IPS-18c (cell line): Measurements from ENCODE around the gene PCED1A.
A peak's percentile ranks its signal among the peaks of the same experiment; 100 is the strongest.

ENCODE experiments used
- H3K4me3 ChIP-seq: 2 replicates; pipeline ENCODE4 v1.7.0; 2013; ENCODE audit warnings: low read depth, mild to moderate bottlenecking, low read length, moderate library complexity; ENCODE audit not compliant: insufficient read depth
- H3K9me3 ChIP-seq: one replicate; pipeline ENCODE4 v1.6.1; 2013; ENCODE audit warnings: mild to moderate bottlenecking, low read length, moderate library complexity; ENCODE audit not compliant: control insufficient read depth, insufficient read depth

PCED1A gene, protein sequence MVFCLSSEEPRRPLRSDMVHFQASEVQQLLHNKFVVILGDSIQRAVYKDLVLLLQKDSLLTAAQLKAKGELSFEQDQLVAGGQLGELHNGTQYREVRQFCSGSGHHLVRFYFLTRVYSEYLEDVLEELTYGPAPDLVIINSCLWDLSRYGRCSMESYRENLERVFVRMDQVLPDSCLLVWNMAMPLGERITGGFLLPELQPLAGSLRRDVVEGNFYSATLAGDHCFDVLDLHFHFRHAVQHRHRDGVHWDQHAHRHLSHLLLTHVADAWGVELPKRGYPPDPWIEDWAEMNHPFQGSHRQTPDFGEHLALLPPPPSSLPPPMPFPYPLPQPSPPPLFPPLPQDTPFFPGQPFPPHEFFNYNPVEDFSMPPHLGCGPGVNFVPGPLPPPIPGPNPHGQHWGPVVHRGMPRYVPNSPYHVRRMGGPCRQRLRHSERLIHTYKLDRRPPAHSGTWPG

DNA sequence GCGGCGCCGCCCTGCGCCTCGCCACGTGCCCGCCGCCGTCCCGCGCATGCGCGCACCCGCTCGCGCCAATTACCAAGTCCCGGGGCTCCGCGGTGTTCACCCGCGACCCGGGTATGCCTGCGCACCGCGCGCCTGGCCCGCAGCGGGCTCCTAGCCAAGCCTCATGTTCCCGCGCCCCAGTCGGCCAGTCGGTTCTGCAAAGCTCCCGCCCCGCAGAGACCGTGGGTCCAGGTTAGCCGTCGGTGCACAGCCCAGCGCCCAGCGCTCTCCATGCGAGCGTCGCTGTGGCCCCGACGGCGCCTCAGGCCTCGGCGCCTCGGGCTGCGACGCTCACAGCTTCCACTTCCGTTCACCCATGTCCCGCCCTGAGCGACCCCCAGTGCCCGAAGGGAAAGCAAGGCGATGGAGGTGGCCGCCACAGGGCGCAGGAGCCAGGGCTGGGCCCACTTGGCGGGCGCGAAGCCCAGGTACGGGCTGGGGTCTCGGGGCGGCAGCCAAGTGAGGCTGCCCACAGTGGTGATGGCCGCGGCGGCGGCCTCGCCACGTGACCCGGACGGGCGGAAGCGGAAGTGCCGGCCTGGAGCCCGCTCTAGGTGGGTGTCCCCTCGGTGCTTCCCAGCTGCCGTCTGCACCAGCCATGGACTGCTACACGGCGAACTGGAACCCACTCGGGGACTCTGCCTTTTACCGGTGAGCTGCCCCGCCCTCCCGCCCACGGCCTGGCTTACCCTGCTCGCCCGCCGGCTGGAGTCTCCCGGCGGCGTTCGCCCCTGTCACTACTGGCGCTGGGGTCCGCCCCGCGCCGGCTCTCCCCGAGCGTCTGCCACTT lies at the start of gene PCED1A, which contains the start of gene VPS16:
TSS of gene PCED1A (minus strand) at position 518 of the 829 bp plus-strand sequence. CDS start 743 bp downstream, outside the sequence.
TSS of gene VPS16 (plus strand) at position 608 of the 829 bp plus-strand sequence. CDS start at position 638, 30 bp downstream.
- no peaks in the 10 kb centered on the region for H3K9me3 ChIP-seq

DNA sequence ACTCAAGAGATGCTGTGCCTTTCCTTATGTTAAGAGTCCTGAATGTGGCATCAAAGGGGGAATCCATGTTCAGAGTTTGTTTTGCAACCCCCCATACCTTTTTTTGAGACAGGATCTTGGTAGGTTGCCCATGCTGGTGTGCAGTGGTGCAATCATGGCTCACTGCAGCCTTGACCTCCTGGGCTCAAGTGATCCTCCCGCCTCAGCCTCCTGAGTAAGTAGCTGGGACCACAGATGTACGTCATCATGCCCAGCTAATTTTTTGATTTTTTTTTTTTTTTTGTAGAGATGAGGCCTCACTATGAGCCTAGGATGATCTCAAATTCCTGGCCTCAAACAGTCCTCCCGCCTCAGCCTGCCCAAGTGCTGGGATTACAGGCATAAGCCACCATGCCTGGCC lies 49.3 kb upstream of the PCED1A start:
- no peaks in the 10 kb centered on the region for H3K9me3 ChIP-seq

More for the DNA sequence above, at the start of gene PCED1A, which contains the start of gene VPS16:
- H3K4me3 ChIP-seq = peak within 1 kb of the TSS; percentile 66

DNA sequence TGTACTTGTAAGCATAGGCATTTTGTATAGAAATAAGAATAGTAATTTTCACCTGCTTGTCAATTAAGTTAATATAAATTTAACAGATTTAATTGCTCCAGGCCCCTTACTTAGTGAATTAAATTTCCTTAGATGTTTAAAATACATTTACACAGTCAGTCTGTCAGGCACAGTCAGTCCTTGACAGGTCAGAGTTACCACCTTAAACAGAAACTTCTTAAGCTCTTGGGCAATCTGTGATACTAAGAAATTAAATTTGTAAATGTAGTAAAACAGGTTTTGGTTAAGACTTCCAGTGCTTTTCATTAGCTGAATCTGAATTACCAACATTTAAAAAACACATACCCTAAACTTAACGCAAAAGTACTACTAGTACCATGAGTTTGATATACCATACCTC lies 48.8 kb upstream of the PCED1A start:
- H3K9me3 ChIP-seq = no peaks in the 10 kb centered on the region
- H3K4me3 ChIP-seq = no peak overlapping the region

More for the DNA sequence above, 49.3 kb upstream of the PCED1A start:
- no peak overlapping the region for H3K4me3 ChIP-seq

DNA sequence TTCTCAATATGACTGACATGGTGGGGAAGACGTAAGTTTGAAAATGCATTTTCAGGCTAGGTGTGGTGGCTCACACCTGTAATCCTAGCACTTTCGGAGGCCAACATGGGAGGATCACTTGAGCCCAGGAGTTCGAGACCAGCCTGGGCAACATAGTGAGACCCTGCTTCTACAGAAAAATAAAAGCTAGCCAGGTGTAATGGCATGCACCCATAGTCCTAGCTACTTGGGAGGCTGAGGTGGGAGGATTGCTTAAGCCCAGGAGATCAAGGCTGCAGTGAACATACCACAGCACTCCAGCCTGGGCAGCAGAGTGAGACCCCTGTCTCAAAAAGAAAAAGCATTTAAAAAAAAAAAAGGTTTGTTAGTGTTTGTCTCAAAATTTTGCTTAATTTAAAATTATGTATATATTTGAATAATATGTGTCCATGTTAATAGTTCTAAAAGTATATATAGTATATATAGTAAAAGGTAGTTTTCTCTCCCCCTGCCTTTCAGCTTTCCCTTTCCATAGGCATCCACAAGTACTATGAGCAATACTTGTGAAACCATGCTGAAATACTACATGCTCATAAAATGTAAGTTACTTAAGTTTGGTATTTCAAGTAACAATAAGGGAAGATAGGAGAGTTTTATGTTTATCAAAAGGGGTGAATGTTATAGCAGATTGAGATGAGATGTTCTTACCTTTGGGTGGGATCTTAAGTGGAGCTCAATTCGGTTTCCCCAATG lies 47.9 kb upstream of the PCED1A start:
- Histone ChIP-seq H3K4me3 (no peak overlapping the region), H3K9me3 (no peaks in the 10 kb centered on the region)

DNA sequence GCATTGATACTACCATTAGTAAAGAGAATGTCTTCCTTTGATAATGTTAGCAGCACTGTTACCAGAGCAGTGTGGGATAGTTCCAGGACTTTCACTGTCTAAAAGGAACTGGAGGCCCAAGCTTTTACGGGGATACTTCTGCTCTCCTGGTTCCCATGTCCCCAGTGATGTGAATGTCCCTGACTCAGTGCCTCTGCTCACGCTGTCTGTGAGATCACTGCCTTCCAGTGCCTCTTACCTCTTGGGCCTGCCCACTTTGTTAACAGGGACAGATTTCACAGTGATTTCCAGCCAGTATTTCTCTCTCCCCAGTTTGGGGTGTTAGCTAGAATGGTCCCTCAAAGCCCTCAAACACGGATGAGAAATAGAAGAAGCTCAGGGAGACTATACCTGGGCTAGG lies 47.3 kb upstream of the PCED1A start:
- H3K9me3 ChIP-seq = no peaks in the 10 kb centered on the region
- no peak overlapping the region for H3K4me3 ChIP-seq

DNA sequence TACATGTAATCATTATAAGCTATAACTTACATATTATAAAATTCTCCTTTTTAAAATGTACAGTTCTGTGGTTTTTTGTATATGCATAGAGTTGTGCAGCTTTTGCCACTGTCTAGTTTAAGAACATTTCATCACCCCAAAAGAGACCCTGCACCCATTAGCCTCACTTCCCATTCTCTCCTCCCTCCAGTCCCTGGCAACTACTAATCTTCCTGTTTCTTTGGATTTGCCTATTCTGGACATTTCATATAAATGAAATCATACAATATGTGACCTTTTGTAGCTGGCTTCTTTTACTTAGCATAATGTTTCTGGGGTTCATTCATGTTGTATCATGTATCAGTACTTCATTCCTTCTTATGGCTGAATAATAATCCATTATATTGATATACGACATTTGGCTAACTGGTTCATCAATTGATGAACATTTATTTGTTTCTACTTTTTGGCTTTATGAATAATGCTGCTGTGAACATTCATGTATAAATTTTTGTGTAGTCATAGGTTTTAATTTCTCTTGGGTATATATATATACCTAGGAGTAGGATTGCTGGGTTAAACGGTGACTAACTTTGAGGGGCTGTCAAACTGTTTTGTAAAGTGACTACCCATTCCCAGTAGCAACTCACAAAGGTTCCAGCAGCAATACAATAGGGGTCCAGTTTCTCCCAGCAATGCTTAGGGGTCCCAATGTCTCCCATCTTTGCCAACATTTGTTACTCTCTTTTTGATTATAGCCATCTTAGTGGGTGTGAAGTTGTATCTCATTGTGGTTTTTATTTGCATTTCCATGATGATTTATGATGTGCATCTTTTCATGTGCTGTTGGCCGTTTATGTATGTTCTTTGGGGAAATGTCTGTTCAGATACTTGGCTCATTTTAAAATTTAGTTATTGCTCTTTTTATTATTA lies 43.5 kb upstream of the PCED1A start:
- H3K4me3 ChIP-seq = no peak overlapping the region

DNA sequence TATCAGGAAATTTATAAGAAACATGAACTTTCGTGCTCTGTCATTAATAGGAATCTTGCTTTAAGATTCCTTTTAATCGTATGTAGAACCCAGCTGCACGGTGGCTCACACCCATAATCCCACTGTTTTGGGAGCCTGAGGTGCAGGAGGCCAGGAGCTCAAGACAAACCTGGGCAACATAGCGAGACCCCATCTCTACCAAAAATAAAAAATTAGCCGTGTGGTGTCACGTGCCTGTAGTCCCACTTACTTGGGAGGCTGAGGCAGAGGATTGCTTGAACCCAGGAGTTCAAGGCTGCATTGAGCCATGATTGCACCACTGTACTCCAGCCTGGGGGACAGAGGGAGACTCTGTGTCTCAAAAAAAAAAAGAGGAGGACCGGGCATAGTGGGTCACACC lies 40.2 kb upstream of the PCED1A start:
- no peaks in the 10 kb centered on the region for H3K9me3 ChIP-seq

More for the DNA sequence above, 43.5 kb upstream of the PCED1A start:
- H3K9me3 ChIP-seq = no peaks in the 10 kb centered on the region

DNA sequence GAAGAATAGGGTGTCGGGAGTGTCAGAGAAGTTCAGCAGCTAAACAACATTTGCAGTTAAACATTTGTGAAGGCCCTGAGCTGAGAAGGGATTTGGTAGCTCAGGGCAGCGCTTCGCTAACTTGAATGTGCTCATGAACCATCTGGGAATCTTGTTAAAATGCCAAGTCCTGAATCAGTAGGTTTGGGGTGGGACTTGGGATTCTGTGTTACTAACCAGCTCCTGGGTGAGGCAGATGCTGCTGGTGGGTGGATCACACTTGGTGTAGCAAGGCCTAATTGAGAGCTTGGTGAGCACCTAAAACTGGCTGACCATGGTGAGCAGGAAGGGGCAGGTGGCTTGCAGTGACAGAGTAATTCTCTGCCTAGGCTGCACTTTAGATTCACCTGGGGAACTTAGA lies 38.7 kb upstream of the PCED1A start:
- Histone ChIP-seq H3K9me3 (no peaks in the 10 kb centered on the region), H3K4me3 (no peak overlapping the region)

More for the DNA sequence above, 40.2 kb upstream of the PCED1A start:
- H3K4me3 ChIP-seq = no peak overlapping the region

DNA sequence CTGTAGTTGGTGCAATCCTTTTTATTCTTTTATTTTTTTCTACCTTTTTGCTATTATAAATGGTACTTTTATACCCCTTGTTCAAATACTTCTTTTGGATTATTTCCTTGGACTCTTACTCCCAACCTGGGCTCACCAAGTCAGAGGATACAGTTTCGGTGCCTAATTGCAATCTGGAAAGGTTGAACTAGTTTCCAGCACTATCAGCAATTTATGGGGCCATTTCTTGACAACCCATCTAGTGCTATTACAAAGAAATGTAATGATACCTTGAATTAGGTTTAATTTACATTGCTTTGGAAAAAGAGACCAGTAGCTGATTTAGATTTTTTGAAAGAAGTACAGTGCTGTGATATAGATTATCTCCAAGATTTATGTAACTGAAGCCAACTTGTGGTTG lies 38.1 kb upstream of the PCED1A start:
- no peak overlapping the region for H3K4me3 ChIP-seq

DNA sequence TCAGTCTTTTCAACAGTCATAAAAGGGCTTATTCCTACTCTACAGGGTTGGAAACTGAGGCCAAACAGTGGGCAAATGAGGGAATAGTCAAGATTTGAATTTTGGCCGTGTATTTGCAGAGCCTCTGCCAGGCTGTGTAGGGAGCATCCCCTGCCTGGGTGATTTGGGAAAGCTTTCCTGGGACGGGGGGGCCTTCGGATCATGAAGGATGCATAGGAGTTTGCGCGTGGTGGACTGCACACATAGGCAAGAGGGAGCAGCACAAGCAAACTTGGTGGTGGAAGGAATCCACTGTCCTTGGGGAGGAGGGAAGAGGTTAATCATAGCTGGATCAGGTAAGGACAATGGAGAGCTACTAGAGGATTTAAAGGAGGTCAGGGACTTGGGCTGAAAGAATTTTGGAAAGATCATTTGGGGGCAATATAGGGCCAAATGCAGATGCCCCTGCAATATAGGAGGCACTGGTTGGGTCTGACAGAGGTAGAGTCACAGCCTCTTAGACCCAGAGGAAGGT lies 35.3 kb upstream of the PCED1A start:
- Histone ChIP-seq H3K9me3 (no peaks in the 10 kb centered on the region), H3K4me3 (no peak overlapping the region)

More for the DNA sequence above, 38.1 kb upstream of the PCED1A start:
- no peaks in the 10 kb centered on the region for H3K9me3 ChIP-seq

DNA sequence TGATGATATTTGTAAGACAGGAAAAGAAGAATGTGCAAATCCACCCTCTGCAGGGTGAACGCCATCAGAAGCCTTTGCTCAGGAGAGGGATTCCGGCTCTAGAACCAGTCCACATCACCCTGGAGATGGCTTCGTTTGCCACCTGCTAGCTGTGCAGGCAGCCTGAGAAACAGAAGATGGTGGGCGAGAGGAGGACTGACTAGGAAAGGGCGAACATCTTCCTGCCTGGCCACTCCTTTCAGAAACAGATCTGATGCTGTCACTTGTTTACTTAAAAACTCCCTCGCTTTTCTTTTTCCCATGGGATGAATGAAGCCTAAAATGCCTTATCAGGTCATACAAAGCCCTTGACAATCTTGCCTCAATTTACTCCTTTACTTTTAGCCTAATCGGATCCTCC lies 34.0 kb upstream of the PCED1A start:
- Histone ChIP-seq H3K9me3 (no peaks in the 10 kb centered on the region), H3K4me3 (peak overlapping the region; percentile 65; the same call in 1 of the 2 replicates)

DNA sequence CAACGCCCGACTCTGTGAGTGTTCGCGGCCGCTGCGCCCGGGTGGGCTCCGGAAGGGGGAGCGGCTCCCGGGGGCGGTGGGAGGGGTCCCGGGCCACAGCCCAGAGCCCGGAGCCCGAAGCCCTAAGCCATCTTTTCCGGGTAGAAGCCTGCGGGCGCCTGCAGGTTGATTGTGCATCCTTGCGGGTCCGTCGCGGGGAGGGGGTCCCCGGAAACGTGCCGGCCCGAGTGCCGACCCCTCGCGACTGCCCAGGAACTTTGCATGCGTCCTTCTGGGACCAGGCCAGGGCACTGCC lies 33.2 kb upstream of the PCED1A start:
- Histone ChIP-seq H3K4me3 (peak overlapping the region; percentile 65), H3K9me3 (no peaks in the 10 kb centered on the region)

DNA sequence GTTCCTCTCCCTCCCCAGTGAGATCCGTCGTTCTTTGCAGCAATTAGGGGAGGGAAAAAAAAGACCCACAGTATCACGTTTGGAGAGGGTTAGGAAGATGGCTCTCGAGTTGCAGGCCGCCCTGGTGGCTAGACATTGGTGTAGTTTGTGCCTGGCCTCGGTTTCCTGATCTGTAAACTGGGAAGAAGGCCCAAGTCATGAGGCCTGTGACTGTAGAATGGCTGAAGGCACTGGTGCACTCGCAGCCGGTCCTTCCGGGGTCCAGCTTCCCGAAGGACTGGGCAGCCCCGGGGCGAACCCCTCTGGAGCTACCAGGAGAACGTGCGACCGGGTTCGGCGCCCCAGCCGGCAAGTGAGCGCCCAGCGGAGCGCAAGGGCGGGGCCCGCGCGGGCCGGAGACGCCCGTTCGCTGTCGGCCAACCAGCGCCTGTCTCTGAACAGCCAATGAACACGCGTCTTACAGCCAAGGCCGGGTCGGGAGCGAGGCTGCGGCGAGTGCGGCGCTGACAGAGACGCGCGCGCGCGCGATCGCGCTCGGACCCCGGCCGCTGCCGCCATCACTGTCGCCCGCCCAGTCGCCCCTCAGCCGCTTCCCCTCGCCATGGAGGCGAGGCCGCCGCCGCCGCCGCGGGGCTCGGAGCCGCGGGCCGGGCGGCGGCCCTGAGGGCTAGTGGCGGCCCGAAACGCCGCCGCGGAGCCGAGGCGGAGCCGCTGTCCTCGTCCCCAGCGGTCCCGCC lies 32.7 kb upstream of the PCED1A start, which contains the start of gene PTPRA:
TSS of gene PTPRA (plus strand) at position 472 of the 737 bp plus-strand sequence. CDS start 90,797 bp downstream, outside the sequence.
- peak within 1 kb of the TSS; percentile 65 for H3K4me3 ChIP-seq
- no peaks in the 10 kb centered on the region for H3K9me3 ChIP-seq

DNA sequence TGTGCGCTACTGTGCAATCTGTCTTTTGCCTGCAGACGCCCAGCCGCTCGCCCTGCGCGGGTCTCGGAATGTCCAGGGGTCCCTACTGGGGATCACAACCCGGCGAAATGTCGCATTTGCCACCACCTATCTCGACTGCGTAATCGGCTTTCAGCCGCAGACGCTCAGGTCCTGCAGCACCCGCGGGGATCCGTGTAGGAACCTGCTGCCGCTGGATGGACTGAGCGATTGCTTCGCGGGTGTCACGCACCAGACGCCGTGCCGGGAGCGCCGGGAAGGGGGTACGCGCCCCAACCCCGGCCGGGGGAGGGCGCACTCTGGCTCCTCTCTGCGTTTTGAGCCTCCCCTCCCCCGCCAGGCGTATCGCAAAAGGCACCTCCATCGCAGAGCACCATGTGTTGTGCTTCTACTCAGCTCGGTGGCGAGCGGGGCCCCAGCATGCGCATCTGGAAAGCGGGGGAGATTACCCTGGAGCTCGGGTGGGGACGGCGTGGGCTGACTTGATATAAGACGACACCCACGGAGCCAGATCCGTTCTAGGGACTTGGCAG lies 32.1 kb upstream of the PCED1A start:
- Histone ChIP-seq H3K9me3 (no peaks in the 10 kb centered on the region), H3K4me3 (peak overlapping the region; percentile 65)
